ENCODE measurements around the gene BPIFA1.

Gene BPIFA1

GRCh38 chr20:33279261-33279910 lies 43.6 kb downstream of the BPIFA1 start:
- no peak for DNase-seq
- no peak for ATAC-seq

GRCh38 chr20:33280000-33280680 lies 44.3 kb downstream of the BPIFA1 start:
- no peak for ATAC-seq
- DNase-seq = no peak

GRCh38 chr20:33280775-33281174 lies 45.0 kb downstream of the BPIFA1 start:
- DNase-seq (no peak), ATAC-seq (no peak)

- ATAC-seq (no peak), DNase-seq (no peak)
These were observed 45.9 kb downstream of the BPIFA1 start for GRCh38 chr20:33281550-33282146.

GRCh38 chr20:33282196-33282934 lies 46.6 kb downstream of the BPIFA1 start:
- DNase-seq (no peak), ATAC-seq (no peak)

- DNase-seq (no peak), ATAC-seq (no peak)
These were observed 47.3 kb downstream of the BPIFA1 start, which contains the start of gene BPIFB1 for GRCh38 chr20:33282991-33283555. TSS of gene BPIFB1 (plus strand) at chr20:33283214. CDS start at chr20:33286074, 2,860 bp downstream.

- ATAC-seq (no peak), DNase-seq (no peak)
These were observed 48.5 kb downstream of the BPIFA1 start for GRCh38 chr20:33284284-33284683.

- DNase-seq (no peak), ATAC-seq (no peak)
These were observed 49.1 kb downstream of the BPIFA1 start for GRCh38 chr20:33284937-33285336.

GRCh38 chr20:33285861-33286495 lies 50.2 kb downstream of the BPIFA1 start:
- DNase-seq (no peak), ATAC-seq (no peak)

- no peak for ATAC-seq
- no peak for DNase-seq
These were observed 52.1 kb downstream of the BPIFA1 start for GRCh38 chr20:33287884-33288283.

GRCh38 chr20:33290852-33291251 lies 55.1 kb downstream of the BPIFA1 start:
- no peak for ATAC-seq
- DNase-seq = no peak

- ATAC-seq = no peak
These were observed 55.6 kb downstream of the BPIFA1 start for GRCh38 chr20:33291416-33291815.

GRCh38 chr20:33291830-33292355 lies 56.1 kb downstream of the BPIFA1 start:
- ATAC-seq = peak; percentile 40
- peak; percentile 77 for DNase-seq

More at GRCh38 chr20:33291416-33291815, 55.6 kb downstream of the BPIFA1 start:
- DNase-seq = no peak

Data from stimulated activated naive CD8-positive, alpha-beta T cell treated with anti-CD3 and anti-CD28 coated beads, Interleukin-15, Interleukin-2, amounts not matched to agents 100 U/mL and 50 U/mL, for 24 hours (primary cell).